HG03139 (cell line): Measurements from ENCODE around the gene P2RY12.

Experiments used
- ATAC-seq: cut with Tn5 transposase; IDR thresholded peaks from one replicate; pipeline ENCODE4 v1.9.1; 2021; ENCODE audit not compliant: unreplicated experiment

The P2RY12 gene

DNA sequence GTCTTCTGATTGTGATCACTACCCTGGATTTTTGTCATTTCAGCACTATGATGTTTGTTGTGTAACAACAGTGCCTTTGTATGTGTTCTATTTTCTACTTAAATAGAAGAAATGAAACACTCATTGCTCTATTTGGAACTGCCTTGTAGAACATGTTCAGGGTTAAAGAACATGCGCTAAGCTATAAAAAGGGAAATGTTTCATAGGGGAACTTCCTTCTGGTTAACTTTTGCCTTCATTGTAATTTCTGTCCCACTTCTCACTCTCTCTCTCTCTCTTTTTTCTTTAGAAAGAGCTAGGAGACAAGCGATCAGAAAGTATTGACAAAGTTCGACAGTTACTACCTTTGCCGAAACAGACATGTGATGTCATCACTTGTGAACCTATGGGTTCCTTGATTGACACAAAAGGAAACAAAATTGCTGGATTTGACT is at the start of gene P2RY12:
TSS of gene P2RY12 (minus strand) at position 13 of the 434 bp plus-strand sequence. CDS start 45,908 bp downstream, outside the sequence.
- no peak for ATAC-seq

DNA sequence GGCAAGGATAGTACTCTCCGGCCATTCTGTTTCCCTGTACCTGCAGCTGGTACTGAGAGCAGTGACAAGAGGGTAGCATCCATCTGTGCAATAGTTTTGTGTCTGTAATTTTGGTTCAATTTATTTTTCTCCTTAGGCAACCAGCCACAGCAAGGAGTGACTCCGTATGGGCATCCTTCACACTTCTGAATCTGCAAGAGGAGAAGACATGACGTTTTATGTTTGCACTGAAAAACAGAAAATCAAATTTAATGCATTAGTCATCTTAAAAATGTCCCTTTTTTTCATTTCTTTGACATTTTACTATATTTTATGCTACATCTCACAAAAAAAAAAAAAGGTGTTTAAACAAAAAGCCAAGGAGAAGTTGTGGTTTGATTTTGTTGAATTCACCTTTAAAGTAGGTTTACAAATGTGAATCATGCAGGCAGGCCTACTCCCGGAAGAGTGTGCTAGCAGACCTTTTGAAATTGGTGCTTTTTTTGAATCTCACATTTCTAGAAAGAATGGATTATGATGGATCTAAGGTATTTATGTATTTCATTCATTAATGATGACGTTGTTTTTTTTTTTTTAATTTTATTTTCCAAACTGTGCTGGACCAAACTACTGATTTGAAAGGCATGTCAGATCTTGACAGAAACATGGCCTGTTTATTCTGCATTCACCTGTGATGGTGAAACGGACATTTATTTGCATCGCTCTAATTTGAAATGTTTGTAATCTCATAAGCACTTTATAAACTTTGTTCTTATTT is 48.2 kb upstream of the P2RY12 start:
- no peak for ATAC-seq

DNA sequence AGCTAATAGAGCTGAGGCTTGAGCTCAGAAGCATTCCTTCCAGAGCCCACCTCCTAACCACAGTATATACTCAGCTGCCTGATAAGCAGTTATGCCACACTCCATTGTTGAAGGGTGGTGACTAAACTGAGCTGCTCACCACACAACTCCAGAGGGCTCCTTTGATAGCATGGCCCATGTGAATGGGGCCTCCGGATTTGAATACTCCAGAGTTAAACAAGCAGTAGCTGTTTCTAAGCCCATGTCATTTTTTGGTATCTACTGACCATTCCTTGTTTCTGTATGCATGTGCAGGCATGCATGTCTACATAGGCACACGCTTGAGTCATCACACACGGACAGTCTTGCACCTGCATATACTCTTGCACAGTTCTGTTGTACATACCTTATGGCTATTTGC is 47.4 kb upstream of the P2RY12 start:
- no peak for ATAC-seq

DNA sequence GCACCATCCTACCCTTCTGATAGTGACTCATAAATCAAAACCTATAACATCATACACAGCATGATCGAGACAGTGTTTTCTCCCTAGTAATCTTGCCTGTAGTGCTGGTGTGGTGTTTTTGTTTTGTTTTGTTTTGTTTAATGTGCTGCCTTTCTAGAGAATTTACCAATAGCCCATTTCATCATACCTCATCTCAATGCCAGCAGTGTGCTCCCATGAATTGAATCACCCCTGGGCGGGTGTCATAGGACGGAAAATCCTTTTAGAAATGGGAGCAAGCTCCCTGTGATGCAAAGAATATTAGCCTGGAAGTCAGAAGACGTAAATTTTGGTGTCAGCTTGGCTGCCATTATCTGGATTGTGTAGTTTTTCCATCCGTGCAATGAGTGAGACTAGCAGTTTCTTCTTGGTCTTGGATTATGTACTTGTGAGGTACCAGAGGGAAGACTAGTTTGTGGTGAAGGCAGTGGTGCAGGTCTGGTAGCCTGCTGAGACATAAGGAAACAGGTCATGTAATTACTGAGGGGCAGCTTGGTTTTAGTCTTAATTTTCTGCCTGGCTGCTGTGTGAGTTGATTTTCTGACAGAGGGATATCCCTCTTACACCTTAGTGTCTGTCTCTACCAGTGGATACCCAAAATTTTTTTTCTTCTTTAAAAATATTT is 46.4 kb upstream of the P2RY12 start:
- no peak for ATAC-seq

DNA sequence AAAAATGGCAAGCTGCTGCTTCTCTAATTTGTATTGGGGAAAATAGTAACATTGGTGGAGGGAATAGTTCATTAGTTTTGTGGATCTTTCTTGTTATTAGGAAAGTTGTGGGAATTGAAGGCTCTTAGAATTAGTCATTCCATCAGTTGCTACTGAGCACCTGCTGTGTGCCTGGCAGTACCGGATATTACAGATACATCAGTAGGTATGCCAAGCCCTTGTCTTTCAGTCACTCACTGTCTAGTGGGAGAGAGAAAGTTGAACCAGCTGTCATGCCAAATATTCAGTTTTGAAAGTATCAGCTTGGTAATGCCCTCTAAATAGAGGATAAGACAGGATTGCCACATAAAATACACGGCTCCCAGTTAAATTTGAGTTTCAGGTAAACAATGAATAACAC is 43.8 kb upstream of the P2RY12 start:
- ATAC-seq, result no peak

DNA sequence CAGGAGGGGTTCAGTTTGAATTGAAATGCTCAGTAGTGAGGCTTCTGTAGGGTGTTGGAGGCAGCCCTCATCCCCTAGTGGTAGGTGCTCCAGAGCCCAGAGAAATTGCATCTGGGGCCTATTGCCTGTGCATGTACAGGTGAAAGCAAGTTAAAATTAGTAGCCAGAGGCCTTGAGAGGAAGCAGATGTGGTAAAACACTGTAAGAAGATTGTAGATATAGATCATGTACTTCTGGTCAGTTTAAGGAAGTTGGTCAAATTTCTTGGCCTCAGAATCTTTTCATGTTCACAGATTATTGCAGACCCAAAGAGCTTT is 41.7 kb upstream of the P2RY12 start:
- peak; percentile 85 for ATAC-seq

DNA sequence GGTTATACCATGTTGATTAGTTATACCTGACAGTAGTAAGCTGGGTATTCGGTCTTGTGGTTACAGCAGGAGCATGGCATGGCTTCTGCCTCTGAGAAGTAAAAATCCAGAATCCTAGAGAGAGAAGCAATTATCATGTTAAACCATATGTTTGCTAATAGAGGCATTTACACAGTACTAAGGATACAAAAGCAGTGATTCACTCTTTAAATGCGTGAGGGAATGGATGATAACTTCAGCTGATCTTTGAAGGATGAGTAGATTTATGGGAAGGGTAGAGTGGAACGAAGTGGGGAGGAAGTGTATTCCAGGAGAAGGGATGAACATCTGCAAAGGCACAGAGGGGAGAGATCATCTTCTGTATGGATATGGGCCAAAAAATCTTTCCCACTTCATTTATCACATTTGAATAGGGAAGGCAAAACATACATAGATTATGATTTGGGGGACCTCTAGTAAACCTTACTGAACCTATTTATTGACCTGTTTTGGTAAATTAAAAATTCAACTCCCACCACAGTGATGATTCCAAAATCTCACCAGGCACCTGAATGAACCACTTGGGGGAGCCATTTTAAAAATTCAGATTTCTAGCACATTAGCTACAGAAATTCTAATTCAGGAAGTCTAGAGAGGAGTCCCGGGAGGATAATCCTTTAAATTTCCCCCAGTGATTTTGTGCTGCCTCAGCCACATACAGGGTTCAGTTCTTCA is 41.2 kb upstream of the P2RY12 start:
- ATAC-seq, result peak; percentile 10

DNA sequence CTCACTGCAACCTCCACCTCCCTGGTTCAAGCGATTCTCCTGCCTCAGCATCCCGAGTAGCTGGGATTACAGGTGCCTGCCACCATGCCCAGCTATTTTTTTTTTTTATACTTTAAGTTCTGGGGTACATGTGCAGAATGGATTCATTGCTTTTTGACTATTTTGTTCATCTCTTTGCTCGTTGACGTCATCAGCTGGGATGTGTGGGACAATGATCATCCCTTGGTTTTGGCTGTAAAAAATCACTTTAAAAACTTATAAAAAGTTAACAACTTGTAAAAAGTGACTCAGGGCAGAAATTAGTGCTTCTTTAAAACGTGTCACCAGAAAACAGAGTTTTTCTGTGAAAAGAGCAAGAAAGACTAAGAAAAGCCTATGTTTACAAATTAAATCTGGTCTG is 38.5 kb upstream of the P2RY12 start:
- ATAC-seq, result no peak

DNA sequence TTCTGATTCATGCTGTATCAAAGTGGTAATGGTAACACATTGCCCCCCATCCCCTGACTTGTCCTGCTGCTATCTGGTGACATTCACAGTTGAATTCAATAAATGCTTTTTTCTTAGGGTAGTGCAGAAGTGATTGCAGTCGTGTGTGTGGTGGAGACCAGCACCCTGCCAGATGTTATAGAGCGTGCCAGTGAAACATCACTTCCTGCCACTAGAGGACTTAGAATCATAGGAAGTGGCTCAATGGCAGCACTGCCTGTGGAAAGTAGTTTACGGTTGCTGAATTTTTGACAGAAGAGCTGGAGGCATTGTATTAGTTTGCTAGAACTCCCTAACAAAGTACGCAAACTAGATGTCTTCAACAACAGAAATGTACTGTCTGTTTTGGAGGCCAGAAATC is 37.4 kb upstream of the P2RY12 start:
- no peak for ATAC-seq

DNA sequence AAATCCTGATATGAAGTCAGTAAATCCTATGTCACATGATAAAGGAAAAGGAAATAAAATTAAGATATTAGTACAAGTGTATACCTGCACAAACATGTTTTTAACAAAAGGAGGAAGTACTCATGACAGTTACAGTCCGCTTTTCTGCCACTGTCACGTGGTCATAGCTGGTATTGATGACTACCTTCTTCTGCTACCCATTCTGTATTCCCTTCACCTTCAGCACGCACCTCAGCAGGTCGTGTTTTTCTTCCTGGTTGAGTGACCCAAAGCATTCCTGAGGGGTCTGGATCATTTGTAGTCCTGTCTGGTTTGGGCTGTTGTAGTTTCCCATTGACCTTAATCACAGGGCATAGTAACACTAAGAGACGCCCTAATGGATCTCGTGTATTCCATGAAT is 35.3 kb upstream of the P2RY12 start:
- no peak for ATAC-seq

DNA sequence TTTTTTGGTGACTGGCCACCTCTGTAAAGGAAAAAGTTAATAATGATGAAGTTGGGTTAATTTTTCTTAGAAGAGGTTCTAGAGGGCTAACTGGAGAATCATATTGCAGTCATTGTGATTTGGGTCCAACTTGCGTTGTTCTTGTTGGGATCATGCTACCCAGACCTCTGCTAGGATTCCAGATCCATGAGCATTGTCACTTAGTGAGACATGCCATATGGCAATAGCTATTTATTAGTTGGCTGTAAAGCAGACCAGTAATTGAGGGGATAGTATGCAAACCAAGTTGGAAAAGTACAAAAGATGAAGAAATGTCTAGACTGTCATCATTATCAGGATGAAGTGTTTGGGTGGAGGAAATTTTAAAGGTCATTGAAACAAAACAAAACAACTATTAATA is 30.7 kb upstream of the P2RY12 start:
- no peak for ATAC-seq

DNA sequence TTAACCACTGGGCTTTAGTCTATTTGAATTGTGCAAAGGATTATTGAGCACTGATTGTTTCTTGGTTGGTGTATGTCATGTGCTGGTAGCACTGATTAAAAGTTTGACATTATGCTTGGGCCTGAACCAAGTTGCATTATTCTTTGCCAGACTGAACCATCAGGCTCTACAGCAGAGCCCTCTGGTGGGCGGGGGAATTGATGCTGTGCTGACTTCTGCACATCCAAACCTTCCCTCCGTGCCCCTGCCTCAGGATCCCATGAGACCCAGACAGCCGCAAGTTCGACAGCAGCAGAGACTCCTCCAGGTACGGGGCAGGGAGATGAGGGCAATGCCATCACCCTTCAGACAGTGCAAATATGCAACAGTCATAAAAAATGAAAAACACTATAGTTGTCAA is 28.4 kb upstream of the P2RY12 start:
- no peak for ATAC-seq

DNA sequence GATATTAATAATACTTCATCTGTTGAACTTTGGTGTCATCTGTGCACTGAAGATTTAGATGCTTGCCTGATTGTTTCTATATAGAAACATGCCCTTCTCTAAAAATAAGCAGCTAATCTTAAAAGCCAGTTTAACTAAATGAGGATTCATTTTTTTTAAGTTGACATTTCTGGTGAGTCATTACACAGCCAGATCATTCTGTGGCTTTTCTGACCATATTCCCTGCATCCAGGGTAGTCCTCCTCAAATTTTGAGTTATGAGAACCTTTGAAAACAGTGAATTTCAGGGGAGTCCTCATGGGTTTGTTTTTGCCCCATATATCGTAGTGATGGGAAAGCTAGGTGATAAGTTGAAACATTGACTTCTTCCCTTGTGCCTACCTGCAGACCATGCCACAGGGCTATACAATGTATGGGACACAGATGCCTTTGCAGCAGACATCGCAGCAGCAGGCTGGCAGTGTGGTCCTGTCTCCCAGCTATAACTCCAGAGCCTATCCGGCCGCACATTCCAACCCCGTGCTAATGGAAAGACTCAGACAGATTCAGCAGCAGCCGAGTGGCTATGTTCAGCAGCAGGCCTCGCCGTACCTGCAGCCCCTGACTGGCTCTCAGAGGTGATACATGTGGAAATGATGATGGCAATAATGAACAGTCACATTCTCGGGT is 26.5 kb upstream of the P2RY12 start:
- no peak for ATAC-seq

DNA sequence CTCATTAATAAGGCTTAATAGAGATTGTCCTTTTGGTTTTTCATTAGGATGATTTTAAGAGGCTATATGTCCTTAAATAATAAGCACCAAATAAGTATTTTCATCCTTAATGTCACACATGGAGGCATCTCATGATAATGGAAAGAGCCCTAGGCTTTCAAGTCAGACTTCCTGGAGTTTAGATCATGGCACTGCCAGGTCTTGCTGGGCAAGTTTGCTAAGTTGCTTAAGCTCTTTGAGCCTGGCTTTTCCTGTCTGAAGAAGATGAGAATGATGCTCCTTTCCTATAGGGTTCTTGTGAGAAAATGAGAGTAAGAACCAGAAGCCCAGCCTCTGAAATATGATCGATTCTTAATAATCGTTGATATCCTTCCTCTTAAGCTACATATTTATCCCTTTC is 23.4 kb upstream of the P2RY12 start:
- no peak for ATAC-seq

DNA sequence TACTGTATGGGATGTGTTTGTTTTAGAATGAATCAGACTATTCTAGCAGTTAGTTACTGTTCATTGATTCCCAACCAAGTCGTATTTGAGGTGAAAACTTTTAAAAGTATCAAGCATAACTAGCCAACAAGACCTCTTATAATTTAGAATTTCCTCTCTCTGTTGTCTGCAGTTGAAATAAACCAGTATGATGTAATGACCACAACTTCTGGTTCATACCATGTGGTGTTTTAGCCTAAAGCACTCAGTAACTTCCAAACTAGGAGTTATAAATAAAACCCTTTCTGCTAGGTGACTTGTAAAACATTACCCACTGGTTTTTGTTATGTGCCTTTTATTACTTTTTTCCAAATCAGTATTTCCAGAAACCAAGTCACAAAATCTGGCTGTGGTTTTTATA is 19.8 kb upstream of the P2RY12 start:
- no peak for ATAC-seq

DNA sequence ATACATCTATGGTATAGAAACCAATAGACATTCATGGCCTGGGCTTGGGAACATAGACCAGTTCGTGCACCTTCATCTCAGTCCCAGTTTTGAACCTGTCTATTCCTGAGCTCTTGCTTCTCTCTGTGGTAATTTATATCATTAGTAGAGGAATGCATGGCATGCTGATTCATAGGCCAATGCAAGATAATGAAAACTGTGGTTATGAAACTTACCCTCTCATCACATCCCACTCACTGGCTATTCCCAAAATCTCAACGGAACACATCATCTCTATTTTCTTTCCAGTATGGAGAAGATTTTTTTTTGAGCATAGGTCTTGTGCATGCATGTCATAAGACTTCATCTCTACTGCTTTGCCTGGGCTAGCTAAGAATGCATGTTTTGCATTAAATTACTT is 18.7 kb upstream of the P2RY12 start:
- no peak for ATAC-seq

DNA sequence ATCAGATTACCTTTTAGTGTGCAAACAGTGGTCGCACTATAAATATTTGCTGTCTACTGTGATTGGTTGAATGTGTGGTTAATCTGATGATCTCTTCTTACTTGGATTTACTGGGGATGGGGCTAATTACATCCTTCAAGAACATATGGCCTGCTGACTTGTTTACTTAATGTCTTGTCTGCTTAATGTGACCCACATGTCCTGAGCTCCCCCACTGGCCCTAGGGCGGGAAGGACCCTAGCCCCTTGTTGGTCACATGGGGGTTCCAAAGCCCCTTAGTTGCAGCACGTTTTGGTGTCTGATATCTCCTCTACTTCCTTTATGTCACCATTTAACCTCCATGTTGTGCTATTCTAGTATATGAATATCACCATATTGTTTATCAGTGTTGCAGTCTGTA is 17.8 kb upstream of the P2RY12 start:
- no peak for ATAC-seq

DNA sequence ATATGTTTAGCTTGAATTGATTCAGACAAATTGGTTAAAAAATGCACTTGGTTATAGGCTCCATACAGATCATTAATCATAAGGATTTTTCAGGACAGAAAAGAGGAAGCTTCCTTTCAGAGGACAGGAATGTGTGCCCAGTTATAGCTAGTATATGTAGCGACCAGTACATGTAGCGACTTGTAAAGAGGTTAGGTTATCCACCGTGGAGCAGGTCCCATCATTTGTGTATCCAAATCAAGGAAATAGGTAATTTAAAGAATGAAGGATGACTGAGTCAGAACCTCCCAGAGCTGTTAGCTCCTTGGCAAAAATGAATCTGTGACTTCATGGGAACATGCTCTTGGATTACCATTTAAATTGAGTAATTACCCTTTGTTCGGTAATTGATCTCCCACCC is 15.8 kb upstream of the P2RY12 start:
- no peak for ATAC-seq

DNA sequence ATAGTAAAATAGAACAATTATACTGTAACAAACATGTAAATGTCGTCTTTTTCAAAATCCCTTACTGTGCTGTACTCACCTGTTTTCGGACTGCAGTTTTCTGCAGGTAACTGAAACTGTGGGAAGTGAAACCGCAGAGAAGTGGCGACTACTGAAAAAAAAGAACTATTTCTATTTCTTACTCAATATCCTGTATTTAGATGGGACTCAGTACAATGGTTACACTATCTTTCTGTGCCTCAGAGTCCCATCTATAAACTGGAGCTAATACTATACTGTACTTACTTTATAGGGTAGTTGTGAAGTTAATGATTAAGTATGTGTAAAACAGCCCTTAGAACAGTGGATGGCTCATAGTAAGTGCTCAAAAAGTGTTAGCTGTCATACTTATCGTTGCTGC is 14.3 kb upstream of the P2RY12 start:
- ATAC-seq, result no peak

DNA sequence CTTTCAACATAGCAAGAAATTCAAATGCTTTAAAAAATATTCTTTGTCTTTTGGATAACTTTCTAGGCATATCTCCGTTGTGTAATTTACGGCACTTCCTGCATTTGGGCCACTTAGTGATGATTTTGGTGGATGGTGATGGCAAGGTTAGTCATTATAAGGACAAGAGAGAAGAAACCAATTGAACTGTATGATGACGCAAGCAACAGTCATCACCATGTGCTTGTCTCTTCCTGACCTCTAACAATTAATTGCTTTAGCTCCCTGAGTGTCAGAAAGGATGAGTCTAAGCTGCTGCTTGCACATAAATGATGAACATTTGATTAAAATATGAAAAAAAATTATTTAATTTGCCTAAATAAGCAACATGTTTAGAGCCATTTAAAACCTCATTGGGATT is 11.3 kb upstream of the P2RY12 start:
- no peak for ATAC-seq

DNA sequence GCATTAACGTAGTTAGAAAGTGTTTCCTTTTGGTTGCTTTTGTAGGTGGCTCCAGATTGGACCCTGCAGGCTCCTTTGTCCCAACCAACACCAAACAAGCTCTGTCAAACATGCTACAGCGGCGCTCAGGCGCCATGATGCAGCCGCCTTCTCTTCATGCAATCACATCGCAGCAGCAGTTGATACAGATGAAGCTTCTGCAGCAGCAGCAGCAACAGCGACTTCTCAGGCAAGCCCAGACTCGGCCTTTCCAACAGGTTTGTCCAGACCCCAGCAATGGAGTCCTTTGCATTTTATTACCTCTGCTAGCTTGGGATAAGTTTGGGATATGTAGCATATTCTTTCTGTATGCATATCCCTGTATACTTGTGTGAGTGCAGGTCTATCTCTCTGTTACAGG is 10.1 kb upstream of the P2RY12 start:
- ATAC-seq, result no peak

DNA sequence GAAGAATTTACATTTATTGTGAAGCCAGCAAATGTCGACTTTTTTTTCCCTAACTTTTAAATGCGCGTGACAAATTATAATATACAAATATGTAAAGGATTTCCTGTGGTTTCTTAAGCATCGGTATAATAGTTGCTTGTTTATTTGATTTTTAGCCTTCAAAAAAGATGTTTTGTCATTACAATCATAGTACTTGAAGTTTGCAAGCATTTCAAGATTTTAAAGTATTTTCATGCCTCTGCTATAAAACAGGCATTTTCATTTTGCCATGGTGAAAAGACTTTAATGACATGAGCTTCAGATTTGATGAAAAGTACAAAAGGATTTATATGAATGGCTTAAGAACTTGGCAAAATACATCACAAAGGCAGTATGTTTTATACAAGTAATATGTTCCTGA is 9.4 kb upstream of the P2RY12 start:
- ATAC-seq, result no peak
